Colonic mucosa (tissue), 4 donors: ENCODE results near the gene TACR1. TPM values are rescaled to one million over a fixed set of nuclear protein-coding genes. Genes with fewer than 3 reads are reported as not detected.

Experiments used
- DNase-seq: peaks from one replicate; pipeline ENCODE4 v3.0.0-alpha.2; 2020
- H3K27ac ChIP-seq: fragments of 200-600 bp; one replicate; pipeline ENCODE4 v1.8.0; 2021
- H3K27me3 ChIP-seq: fragments of 200-600 bp; one replicate; pipeline ENCODE4 v1.8.0; 2021
- H3K36me3 ChIP-seq: fragments of 200-600 bp; one replicate; pipeline ENCODE4 v1.8.0; 2021
- H3K4me1 ChIP-seq: fragments of 200-600 bp; one replicate; pipeline ENCODE4 v1.8.0; 2021; ENCODE audit warnings: mild to moderate bottlenecking
- H3K4me3 ChIP-seq: fragments of 200-600 bp; one replicate; pipeline ENCODE4 v1.8.0; 2021
- H3K9ac ChIP-seq, 2 donors: one replicate each; pipeline ENCODE4 v1.7.0; 2013; ENCODE audit warnings: control low read depth in 2 of 2, low read depth in 2 of 2, low read length in 2 of 2
- H3K9me3 ChIP-seq: fragments of 200-600 bp; one replicate; pipeline ENCODE4 v1.8.0; 2021
- intact Hi-C: fragments of 100-400 bp; cut with DNase I; formaldehyde crosslinking; loops from one replicate; pipeline ENCODE4 v1.14.1; 2022
- total RNA-seq, 2 donors: library from RNA; stranded (reverse); fragmentation: NEBNext Ultra II Directional in 1 of 2; extraction: Animal tissue kit (Norgen Biotek cat#: 25700) in 1 of 2; gene quantifications; one replicate each; pipeline ENCODE4 v1.2.1, GENCODE V29; 2021
- TF ChIP-seq, protein P1 (sequence below): fragments of 200-600 bp; IDR thresholded peaks from one replicate; pipeline ENCODE4 v1.8.0; 2022; ENCODE audit warnings: antibody characterized with exemption, mild to moderate bottlenecking
- donor health status: healthy.
- donor health status: DM: no; HTN: no; CAD: no.
- donor health status: DM: no; HTN: no; CAD: no.

The TACR1 gene
- total RNA-seq, 2 donors from 2014 or later: 0.37 TPM; not detected in 1

- H3K9ac ChIP-seq: no peak overlapping the region
- intact Hi-C loops: no loop called here
- H3K4me3 ChIP-seq: no peak overlapping the region
- DNase-seq: no peak
- H3K27ac ChIP-seq: no peak overlapping the region
- no peaks in the 10 kb centered on the region for H3K27me3 ChIP-seq
- H3K4me1 ChIP-seq: no peaks in the 10 kb centered on the region
- TF ChIP-seq, protein P1, sequence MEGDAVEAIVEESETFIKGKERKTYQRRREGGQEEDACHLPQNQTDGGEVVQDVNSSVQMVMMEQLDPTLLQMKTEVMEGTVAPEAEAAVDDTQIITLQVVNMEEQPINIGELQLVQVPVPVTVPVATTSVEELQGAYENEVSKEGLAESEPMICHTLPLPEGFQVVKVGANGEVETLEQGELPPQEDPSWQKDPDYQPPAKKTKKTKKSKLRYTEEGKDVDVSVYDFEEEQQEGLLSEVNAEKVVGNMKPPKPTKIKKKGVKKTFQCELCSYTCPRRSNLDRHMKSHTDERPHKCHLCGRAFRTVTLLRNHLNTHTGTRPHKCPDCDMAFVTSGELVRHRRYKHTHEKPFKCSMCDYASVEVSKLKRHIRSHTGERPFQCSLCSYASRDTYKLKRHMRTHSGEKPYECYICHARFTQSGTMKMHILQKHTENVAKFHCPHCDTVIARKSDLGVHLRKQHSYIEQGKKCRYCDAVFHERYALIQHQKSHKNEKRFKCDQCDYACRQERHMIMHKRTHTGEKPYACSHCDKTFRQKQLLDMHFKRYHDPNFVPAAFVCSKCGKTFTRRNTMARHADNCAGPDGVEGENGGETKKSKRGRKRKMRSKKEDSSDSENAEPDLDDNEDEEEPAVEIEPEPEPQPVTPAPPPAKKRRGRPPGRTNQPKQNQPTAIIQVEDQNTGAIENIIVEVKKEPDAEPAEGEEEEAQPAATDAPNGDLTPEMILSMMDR: peak; percentile 44
- H3K9me3 ChIP-seq: no peaks in the 10 kb centered on the region
- no peaks in the 10 kb centered on the region for H3K36me3 ChIP-seq
Measured at GRCh38 chr2:75053484-75054112, 145.7 kb downstream of the TACR1 start.

- Histone ChIP-seq H3K9ac (no peak overlapping the region), H3K27ac (no peak overlapping the region), H3K27me3 (no peaks in the 10 kb centered on the region), H3K4me1 (no peaks in the 10 kb centered on the region), H3K4me3 (no peak overlapping the region), H3K9me3 (no peaks in the 10 kb centered on the region), H3K36me3 (no peaks in the 10 kb centered on the region)
- TF ChIP-seq, protein P1: no peak
- intact Hi-C loops: no loop called here
- DNase-seq: no peak
Measured at GRCh38 chr2:75047992-75048625, 151.2 kb downstream of the TACR1 start.

DNA sequence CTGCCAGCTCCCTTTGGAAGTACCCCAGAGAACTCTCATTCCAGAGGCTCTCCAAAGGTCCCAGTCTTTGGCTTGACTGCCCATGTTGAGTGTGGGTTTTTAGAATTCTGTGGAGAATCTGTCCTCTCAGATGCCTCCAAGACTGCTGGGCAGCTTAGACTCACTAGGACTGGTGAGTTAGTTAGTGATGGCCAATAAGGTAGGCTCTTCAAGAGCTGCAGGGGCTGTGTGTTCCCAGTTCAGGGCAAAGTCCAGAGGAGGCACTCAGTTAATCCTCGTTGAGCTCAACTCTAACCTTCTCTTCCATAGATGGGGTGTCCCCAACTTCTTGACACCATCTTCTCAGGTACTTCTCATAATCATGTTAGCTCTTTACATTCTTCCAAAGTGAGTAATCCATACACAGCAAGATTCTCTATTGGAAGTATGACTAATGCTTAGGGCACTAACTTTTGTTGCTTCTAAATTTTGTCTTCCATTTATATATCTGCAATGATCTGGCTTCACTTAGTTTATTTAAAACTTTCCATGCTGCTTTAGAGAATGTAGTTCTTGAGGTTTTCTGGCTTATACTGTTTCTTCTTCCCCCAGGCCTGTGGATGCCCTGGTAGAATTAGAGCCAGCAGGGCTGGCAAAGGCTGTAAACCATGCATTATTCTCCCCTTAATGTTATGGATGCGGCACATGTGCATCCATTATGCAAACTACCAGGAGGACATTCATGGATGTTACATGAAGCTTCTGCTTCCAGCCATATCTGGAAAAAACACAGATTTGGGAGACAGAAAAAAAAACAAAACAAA, 151.9 kb downstream of the TACR1 start:
- intact Hi-C loops: no loop called here
- no peaks in the 10 kb centered on the region for H3K36me3 ChIP-seq
- H3K4me3 ChIP-seq: no peak overlapping the region
- H3K4me1 ChIP-seq: no peaks in the 10 kb centered on the region
- no peak overlapping the region for H3K27ac ChIP-seq
- H3K9me3 ChIP-seq: no peaks in the 10 kb centered on the region
- no peak overlapping the region for H3K9ac ChIP-seq
- no peaks in the 10 kb centered on the region for H3K27me3 ChIP-seq
- TF ChIP-seq, protein P1: no peak
- no peak for DNase-seq

DNA sequence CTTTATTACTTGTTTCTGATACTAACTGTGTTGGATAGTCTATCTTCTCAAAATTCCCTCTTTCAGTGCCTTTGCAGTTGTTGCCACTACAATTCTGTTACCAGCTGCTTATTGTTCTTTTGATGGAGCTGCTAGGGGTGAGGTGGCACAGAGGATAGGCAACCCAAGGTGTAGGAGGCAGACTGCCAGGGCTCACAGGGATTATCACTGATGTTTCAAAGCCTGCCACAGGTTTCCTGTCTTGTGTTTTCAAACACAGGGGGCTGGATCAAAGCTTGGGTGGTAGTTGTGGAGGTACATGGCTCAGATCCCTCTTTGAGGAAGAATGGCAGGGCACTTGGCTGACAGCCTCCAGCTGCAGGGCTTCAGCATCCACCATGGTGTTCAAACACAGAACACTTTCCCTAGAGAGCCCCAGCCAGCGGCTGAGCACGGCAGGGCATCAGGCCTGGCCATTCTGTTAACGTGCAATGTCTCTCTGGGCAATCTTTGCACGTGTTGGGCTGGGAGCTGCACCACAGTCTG, 153.7 kb downstream of the TACR1 start:
- intact Hi-C loops: no loop called here
- Histone ChIP-seq H3K4me1 (no peaks in the 10 kb centered on the region), H3K27ac (no peak overlapping the region), H3K9ac (no peak overlapping the region), H3K27me3 (no peaks in the 10 kb centered on the region), H3K4me3 (no peak overlapping the region), H3K9me3 (no peaks in the 10 kb centered on the region), H3K36me3 (no peaks in the 10 kb centered on the region)
- TF ChIP-seq, protein P1: no peak
- DNase-seq: no peak

DNA sequence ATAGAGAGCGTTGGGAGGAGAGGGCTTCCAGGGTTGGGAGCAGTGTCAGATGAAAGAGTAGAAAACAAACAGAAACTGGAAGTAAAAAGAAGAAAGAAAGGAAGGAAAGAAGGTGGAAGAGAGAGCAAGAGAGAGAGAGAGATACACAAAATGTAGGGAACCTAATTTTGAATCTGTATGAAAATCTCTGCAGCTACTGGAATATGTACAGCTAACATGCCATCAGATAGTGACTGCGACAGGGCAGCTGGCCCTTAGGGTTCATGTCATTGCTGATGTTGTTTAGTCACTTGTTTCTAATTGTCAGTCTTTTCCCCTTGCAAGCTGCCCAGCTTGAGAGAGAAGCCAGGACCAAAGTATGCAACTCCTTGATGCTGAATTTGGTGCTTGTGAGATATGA, 155.0 kb downstream of the TACR1 start:
- Histone ChIP-seq H3K27me3 (no peaks in the 10 kb centered on the region), H3K4me3 (no peak overlapping the region), H3K4me1 (no peaks in the 10 kb centered on the region), H3K9me3 (no peaks in the 10 kb centered on the region), H3K36me3 (no peaks in the 10 kb centered on the region), H3K9ac (no peak overlapping the region), H3K27ac (no peak overlapping the region)
- intact Hi-C loops: no loop called here
- TF ChIP-seq, protein P1: no peak
- no peak for DNase-seq
